ENCODE results near the gene WNT3A.

- TF ChIP-seq EP300 (IDR thresholded peaks at IDR 0.05) (no peak), CTCF (IDR thresholded peaks at IDR 0.05) (no peak)
Observed at GRCh38 chr1:228037401-228038386, 30.9 kb downstream of the WNT3A start.

Measured in upper lobe of left lung (tissue), 4 donors.